OCI-LY7 (cell line): Measurements from ENCODE around the gene LTBR.

Experiments
- EZH2phosphoT487 ChIP-seq: fragments of 200-600 bp; sonication (generic); IDR thresholded peaks from 2 replicates; pipeline ENCODE4 v1.6.1; 2018; ENCODE audit warnings: low read depth, borderline replicate concordance, mild to moderate bottlenecking, mixed run types, antibody characterized with exemption, low read length, moderate library complexity, mixed read lengths
- TF ChIP-seq, protein P1 (sequence below): fragments of 200-600 bp; sonication (generic); conservative IDR thresholded peaks from 2 replicates; pipeline ENCODE4 v1.5.1; 2014; ENCODE audit warnings: mild to moderate bottlenecking, antibody characterized with exemption, low read length, moderate library complexity, mixed read lengths

DNA sequence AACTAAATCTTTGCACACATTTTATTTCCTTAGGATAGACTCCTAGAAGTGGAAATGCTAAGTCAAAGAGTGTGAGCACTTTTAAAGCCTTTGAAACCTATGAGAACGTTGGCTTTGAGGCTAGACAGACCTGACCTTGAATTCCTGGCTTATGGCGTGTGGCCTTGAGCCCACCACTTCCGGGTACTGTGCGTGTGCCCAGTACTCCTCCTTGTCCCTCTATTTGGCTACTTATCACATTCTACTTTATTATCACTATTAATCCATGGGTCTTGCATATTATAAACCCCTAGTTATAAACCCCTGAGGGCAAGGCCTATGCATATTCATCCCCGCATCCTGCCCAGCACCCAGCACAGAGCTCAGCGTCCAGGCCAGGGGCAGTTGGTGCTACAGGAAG, 34.8 kb downstream of the LTBR start:
- TF ChIP-seq, protein P1, sequence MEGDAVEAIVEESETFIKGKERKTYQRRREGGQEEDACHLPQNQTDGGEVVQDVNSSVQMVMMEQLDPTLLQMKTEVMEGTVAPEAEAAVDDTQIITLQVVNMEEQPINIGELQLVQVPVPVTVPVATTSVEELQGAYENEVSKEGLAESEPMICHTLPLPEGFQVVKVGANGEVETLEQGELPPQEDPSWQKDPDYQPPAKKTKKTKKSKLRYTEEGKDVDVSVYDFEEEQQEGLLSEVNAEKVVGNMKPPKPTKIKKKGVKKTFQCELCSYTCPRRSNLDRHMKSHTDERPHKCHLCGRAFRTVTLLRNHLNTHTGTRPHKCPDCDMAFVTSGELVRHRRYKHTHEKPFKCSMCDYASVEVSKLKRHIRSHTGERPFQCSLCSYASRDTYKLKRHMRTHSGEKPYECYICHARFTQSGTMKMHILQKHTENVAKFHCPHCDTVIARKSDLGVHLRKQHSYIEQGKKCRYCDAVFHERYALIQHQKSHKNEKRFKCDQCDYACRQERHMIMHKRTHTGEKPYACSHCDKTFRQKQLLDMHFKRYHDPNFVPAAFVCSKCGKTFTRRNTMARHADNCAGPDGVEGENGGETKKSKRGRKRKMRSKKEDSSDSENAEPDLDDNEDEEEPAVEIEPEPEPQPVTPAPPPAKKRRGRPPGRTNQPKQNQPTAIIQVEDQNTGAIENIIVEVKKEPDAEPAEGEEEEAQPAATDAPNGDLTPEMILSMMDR, result no peak
- TF ChIP-seq EZH2phosphoT487, result no peak
